Heart left ventricle (tissue), 16 donors: ENCODE results near the gene CPT1B. TPM values are rescaled to one million over a fixed set of nuclear protein-coding genes. Genes with fewer than 3 reads are reported as not detected.
A peak's percentile ranks its signal among the peaks of the same experiment; 100 is the strongest.

Experiments used
- ATAC-seq, 4 donors: fragments of 200-7000 bp; cut with Tn5 transposase; one replicate each; pipeline ENCODE4 v1.9.1; 2020 to 2022; ENCODE audit warnings: moderate library complexity in 4 of 4, mild to moderate bottlenecking in 3 of 4, moderate number of reproducible peaks in 1 of 4
- DNase-seq, 5 donors: peaks; one replicate each; pipeline ENCODE4 v3.0.0-alpha.2; 2020
- H3K27ac ChIP-seq, 12 donors: fragments of 200-600 bp; sonication (generic) in 4 of 12; one replicate each; pipeline versions ENCODE4 v1.5.0 to v1.8.0; 2016 to 2022; ENCODE audit warnings: mild to moderate bottlenecking in 2 of 12
- H3K27me3 ChIP-seq, 9 donors: fragments of 200-600 bp; sonication (generic) in 2 of 9; one replicate each; pipeline versions ENCODE4 v1.5.1 to v1.8.0; 2016 to 2022; ENCODE audit warnings: mild to moderate bottlenecking in 3 of 9
- H3K36me3 ChIP-seq, 9 donors: fragments of 200-600 bp; sonication (generic) in 2 of 9; one replicate each; pipeline versions ENCODE4 v1.5.0 to v1.8.0; 2018 to 2022; ENCODE audit warnings: mild to moderate bottlenecking in 2 of 9
- H3K4me1 ChIP-seq, 12 donors: fragments of 200-600 bp; sonication (generic) in 4 of 12; one replicate each; pipeline versions ENCODE4 v1.5.0 to v1.8.0; 2016 to 2022; ENCODE audit warnings: mild to moderate bottlenecking in 3 of 12
- H3K4me3 ChIP-seq, 12 donors: fragments of 200-600 bp; sonication (generic) in 4 of 12; one replicate each; pipeline versions ENCODE4 v1.5.0 to v1.8.0; 2017 to 2022; ENCODE audit warnings: mild to moderate bottlenecking in 9 of 12, moderate library complexity in 4 of 12
- H3K9me3 ChIP-seq, 12 donors: fragments of 200-600 bp; sonication (generic) in 4 of 12; one replicate each; pipeline versions ENCODE4 v1.5.0 to v1.8.0; 2016 to 2022; ENCODE audit warnings: mild to moderate bottlenecking in 1 of 12
- CTCF ChIP-seq, 12 donors: fragments of 200-600 bp; sonication (generic) in 4 of 12; IDR thresholded peaks; one replicate each; pipeline versions ENCODE4 v1.5.0 to v1.8.0; 2018 to 2022; ENCODE audit warnings: antibody characterized with exemption in 12 of 12, mild to moderate bottlenecking in 5 of 12
- POLR2A ChIP-seq, 2 donors: fragments of 450-650 bp; IDR thresholded peaks; one replicate each; pipeline ENCODE4 v1.6.1; 2017; ENCODE audit warnings: antibody characterized with exemption in 2 of 2, mild to moderate bottlenecking in 2 of 2, moderate library complexity in 2 of 2
- WGBS, 4 donors: extraction: QIAGEN DNeasy Blood & Tissue Kit in 2 of 4; methylation state at CpG; one replicate each; pipeline versions ENCODE4 v1.1.5 to v1.1.7; 2013 to 2018; 5-methylcytosine and 5-hydroxymethylcytosine counted together
- intact Hi-C, 10 donors: fragments of 100-400 bp; cut with DNase I; formaldehyde crosslinking; loops; one replicate each; pipeline versions ENCODE4 v1.11.1 to v1.14.2; 2022
- polyA plus RNA-seq, 2 donors: library from polyadenylated mRNA; stranded (reverse); fragments of 200-250 nt; gene quantifications; one replicate each; pipeline ENCODE4 v1.2.3, GENCODE V29; 2013
- total RNA-seq, 9 donors: library from RNA; depleted of rRNA in 2 of 9; stranded (reverse); fragments of >200 nt in 2 of 9; fragmentation: NEBNext Ultra II Directional in 3 of 9; extraction: Animal tissue kit (Norgen Biotek cat#: 25700) in 3 of 9; gene quantifications; one replicate each; pipeline versions ENCODE4 v1.1.0 to v1.2.4, GENCODE V29; 2016 to 2023
- donor health status: ischemic (EF 13 %, LVEDD 7.1; RV severe dilation, severe dysfunction).
- donor health status: healthy with polysubstance abuse.
- donor health status: DM: no; HTN: yes; CAD: no.
- donor health status: DM: no; HTN: no; CAD: no.
- donor health status: ischemic (EF 25% LVEDD 6.9; RV normal size, moderate dysfunction).
- donor health status: ischemic (EF 25% LVEDD 5.7; RV mildly dilated, moderate dysfunction).
- donor health status: healthy.
- donor health status: DM: yes; HTN: yes; CAD: no.
- donor health status: ischemic (EF 35%, LVEDD 5.7; RV mildly dilated, moderate dysfunction).
- donor health status: nonischemic (EF 11% LVEDD 7.7; RV severe dilation, severe dysfunction).
- donor health status: DM: yes; HTN: yes; CAD: no.
- donor health status: PGD.
- donor health status: ischemic (EF 29% LVEDD 5.4; RV normal size, mild dysfunction).
- donor health status: nonischemic (EF 23%, LVEDD 6.1; RV moderate dilation, normal function).

The CPT1B gene
- total and polyA plus RNA-seq, 11 donors, result 51.4 to 467 (median 303) TPM

GRCh38 chr22:50587407-50587806 lies 9.2 kb upstream of the CPT1B start:
- Histone ChIP-seq H3K27me3 (no peaks in the 10 kb centered on the region), H3K9me3 (no peaks in the 10 kb centered on the region), H3K4me1 (peaks cover 0 to 11% (median 7%) of the 10 kb centered on the region in 12 donors), H3K4me3 (no peak overlapping the region), H3K27ac (no peak overlapping the region), H3K36me3 (no peaks in the 10 kb centered on the region)
- intact Hi-C loops, result no loop called here
- peak in 2 of 5 donors; percentile 7 to 8 for DNase-seq
- TF ChIP-seq CTCF (IDR thresholded peaks at IDR 0.05) (no peak), POLR2A (IDR thresholded peaks at IDR 0.05) (no peak)
- WGBS, 4 donors, result 87 to 96% (median 90%) methylated on average over 4 to 5 of the region's 5 CpGs
- no peak for ATAC-seq

GRCh38 chr22:50586416-50586815 lies 8.2 kb upstream of the CPT1B start:
- H3K4me3 ChIP-seq, result no peak overlapping the region
- ATAC-seq, result no peak
- WGBS, 4 donors, result 78 to 90% (median 82%) methylated on average over 1 to 5 of the region's 5 CpGs

DNA sequence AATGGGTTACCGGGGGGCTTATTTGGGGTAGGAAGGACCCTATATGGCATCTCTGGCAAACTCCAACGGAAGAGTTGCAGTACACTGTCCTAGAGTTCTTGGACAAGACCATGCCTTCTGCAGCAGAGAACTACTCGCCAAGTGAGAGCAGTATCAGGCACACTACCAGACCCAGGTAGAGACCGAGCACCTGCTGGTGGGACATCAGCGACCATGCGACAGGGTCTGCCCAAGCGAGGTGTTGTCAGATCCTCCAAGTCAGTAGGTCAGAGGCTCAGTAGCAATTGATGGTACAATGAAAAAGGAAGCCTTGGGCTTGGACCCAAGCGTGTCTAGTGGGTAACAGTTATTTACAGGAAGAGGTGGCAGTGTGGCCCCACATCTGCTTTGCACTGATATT lies 7.6 kb upstream of the CPT1B start:
- peaks cover 3 to 23% (median 19%) of the 10 kb centered on the region in 12 donors for H3K4me1 ChIP-seq
- H3K4me3 ChIP-seq, result no peak overlapping the region
- no peaks in the 10 kb centered on the region for H3K9me3 ChIP-seq
- ATAC-seq (no peak), DNase-seq (peak in 2 of 5 donors; percentile 6 to 9)
- intact Hi-C loops, result no loop called here
- no peaks in the 10 kb centered on the region for H3K27me3 ChIP-seq
- WGBS, 4 donors, result 92 to 95% (median 94%) methylated on average over 8 of the region's 8 CpGs
- TF ChIP-seq POLR2A (IDR thresholded peaks at IDR 0.05), result no peak
- no peak for TF ChIP-seq CTCF (IDR thresholded peaks at IDR 0.05)
- H3K36me3 ChIP-seq, result peaks cover 0 to 6% (median 3%) of the 10 kb centered on the region in 9 donors
- no peak overlapping the region for H3K27ac ChIP-seq

More at GRCh38 chr22:50586416-50586815, 8.2 kb upstream of the CPT1B start:
- Histone ChIP-seq H3K9me3 (no peaks in the 10 kb centered on the region), H3K27me3 (no peaks in the 10 kb centered on the region), H3K36me3 (no peaks in the 10 kb centered on the region), H3K4me1 (peaks cover 3 to 17% (median 13%) of the 10 kb centered on the region in 12 donors), H3K27ac (no peak overlapping the region)
- DNase-seq, result peak in 2 of 5 donors; percentile 8 to 11
- TF ChIP-seq POLR2A (IDR thresholded peaks at IDR 0.05), result no peak
- no peak for TF ChIP-seq CTCF (IDR thresholded peaks at IDR 0.05)
- intact Hi-C loops, result no loop called here

DNA sequence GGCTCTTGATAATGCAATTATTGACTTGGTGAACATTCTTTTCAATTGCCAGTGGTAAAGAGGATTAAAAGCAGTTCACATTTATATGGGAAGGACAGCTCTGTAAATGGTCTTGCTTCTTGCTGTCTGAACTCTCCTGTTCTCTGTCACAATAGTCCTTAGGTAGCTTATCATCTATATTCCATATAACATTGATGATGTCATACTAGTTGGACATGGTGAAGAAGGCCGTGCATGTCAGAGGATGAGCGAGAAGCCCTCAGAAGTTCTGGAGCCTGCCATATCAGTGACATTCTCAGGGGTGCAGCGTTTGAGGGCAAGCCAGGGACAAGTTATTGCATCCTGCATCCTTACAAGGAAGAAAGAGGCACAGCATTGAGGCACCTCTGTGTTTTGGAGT lies 7.0 kb upstream of the CPT1B start:
- Histone ChIP-seq H3K9me3 (no peaks in the 10 kb centered on the region), H3K36me3 (peaks cover 0 to 11% (median 5%) of the 10 kb centered on the region in 9 donors), H3K4me1 (peaks cover 3 to 29% (median 20%) of the 10 kb centered on the region in 12 donors), H3K27me3 (no peaks in the 10 kb centered on the region), H3K4me3 (no peak overlapping the region), H3K27ac (no peak overlapping the region)
- TF ChIP-seq CTCF (IDR thresholded peaks at IDR 0.05) (no peak), POLR2A (IDR thresholded peaks at IDR 0.05) (no peak)
- intact Hi-C loops, result no loop called here
- 83 to 91% (median 90%) methylated on average over 3 of the region's 3 CpGs for WGBS, 4 donors
- ATAC-seq, result no peak
- peak in 2 of 5 donors; percentile 4 to 19 for DNase-seq
